Activated gamma-delta T cell (primary cell): ENCODE results near the gene YJEFN3.

Source experiments
- DNase-seq: peaks from one replicate; lab custom pipeline; 2025; lab: John Stamatoyannopoulos, UW

YJEFN3 gene

GRCh38 chr19:19584356-19584755, 55.6 kb downstream of the YJEFN3 start:
- DNase-seq, result no peak
